ENCODE measurements around the gene UBR2. TPM values are rescaled to one million over a fixed set of nuclear protein-coding genes. Genes with fewer than 3 reads are reported as not detected.

UBR2 gene
- total and polyA plus RNA-seq, 2 of the 4 experiments (the other 2 are of a cell fraction), result 7.7 to 32.3 TPM

DNA sequence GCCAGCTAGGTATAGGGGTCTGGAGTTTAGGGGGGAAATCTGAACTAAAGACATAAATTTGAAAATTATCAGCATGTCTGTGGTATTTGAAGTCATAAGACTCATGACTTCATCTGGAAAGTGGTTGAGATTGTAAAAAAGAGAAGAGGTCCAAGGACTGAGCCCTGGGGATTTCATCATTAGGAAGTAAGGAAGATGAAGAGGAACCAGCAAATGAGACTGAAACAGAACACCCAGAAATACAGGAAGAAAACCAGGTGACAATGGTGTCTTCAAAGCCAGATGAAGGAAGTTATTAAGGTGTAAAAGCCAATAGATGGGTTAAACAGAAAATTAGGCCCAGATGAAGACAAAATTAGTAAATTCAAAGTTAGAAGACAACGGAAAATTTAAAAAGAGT is 49.1 kb upstream of the UBR2 start:
- dilution Hi-C loops (cut with HindIII; ENCODE audit: low sequenced_read_pairs, unreplicated experiment) (no loop called here), in situ Hi-C loops (cut with MboI; ENCODE audit: low sequenced_read_pairs) (no loop called here), intact Hi-C loops (cut with micrococcal nuclease) (no loop called here)
- no peak overlapping the region for H2BK15ac ChIP-seq (ENCODE audit: low read depth, low read length)
- no peak overlapping the region for H3K56ac ChIP-seq (ENCODE audit: extremely low read depth, insufficient read depth, low read length)
- H4K91ac ChIP-seq (ENCODE audit: insufficient read depth, low read depth, low read length), result no peak overlapping the region
- no peaks in the 10 kb centered on the region for H3K9me1 ChIP-seq (ENCODE audit: insufficient read depth, low read length)
- no peak overlapping the region for H2BK20ac ChIP-seq (ENCODE audit: low read depth, low read length)
- no peak overlapping the region for H4K5ac ChIP-seq (ENCODE audit: low read depth, low read length)
- H3K27me3 ChIP-seq (ENCODE audit: control insufficient read depth, insufficient read depth, low read length), result no peaks in the 10 kb centered on the region
- H2AK5ac ChIP-seq (ENCODE audit: low read depth, low read length), result no peak overlapping the region
- DNase-seq (no peak), ATAC-seq (ENCODE audit: low read depth) (no peak)
- H3K9me3 ChIP-seq (ENCODE audit: control insufficient read depth, insufficient read depth, low read length), result peaks cover under 1% of the 10 kb centered on the region
- ChIA-PET CTCF (no interaction called here), POLR2A (ENCODE audit: unreplicated experiment) (no interaction called here)
- no peak overlapping the region for H2BK120ac ChIP-seq (ENCODE audit: low read depth, low read length)
- no TSS peak for BruUV-seq (replicated peaks)
- no peak overlapping the region for H2BK5ac ChIP-seq (ENCODE audit: low read depth, low read length, poor library complexity, severe bottlenecking)
- H4K20me1 ChIP-seq (ENCODE audit: insufficient read depth, low read length), result no peaks in the 10 kb centered on the region
- TF ChIP-seq BHLHE40 (IDR thresholded peaks at IDR 0.05; ENCODE audit: low read depth, low read length) (no peak), FOS (IDR thresholded peaks at IDR 0.05; ENCODE audit: low read depth, low read length) (no peak), MAFK (IDR thresholded peaks at IDR 0.05; ENCODE audit: low read depth, low read length) (no peak), CHD1 (IDR thresholded peaks at IDR 0.05; ENCODE audit: low read depth, low read length) (no peak), SMC3 (IDR thresholded peaks at IDR 0.05; ENCODE audit: low read depth, low read length) (no peak), CEBPB (IDR thresholded peaks at IDR 0.05; ENCODE audit: low read depth, low read length) (no peak)
- TF ChIP-seq, protein P1, sequence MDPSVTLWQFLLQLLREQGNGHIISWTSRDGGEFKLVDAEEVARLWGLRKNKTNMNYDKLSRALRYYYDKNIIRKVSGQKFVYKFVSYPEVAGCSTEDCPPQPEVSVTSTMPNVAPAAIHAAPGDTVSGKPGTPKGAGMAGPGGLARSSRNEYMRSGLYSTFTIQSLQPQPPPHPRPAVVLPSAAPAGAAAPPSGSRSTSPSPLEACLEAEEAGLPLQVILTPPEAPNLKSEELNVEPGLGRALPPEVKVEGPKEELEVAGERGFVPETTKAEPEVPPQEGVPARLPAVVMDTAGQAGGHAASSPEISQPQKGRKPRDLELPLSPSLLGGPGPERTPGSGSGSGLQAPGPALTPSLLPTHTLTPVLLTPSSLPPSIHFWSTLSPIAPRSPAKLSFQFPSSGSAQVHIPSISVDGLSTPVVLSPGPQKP (IDR thresholded peaks at IDR 0.05; ENCODE audit: borderline replicate concordance, low read depth, low read length), result no peak
- TF ChIP-seq, protein P2, sequence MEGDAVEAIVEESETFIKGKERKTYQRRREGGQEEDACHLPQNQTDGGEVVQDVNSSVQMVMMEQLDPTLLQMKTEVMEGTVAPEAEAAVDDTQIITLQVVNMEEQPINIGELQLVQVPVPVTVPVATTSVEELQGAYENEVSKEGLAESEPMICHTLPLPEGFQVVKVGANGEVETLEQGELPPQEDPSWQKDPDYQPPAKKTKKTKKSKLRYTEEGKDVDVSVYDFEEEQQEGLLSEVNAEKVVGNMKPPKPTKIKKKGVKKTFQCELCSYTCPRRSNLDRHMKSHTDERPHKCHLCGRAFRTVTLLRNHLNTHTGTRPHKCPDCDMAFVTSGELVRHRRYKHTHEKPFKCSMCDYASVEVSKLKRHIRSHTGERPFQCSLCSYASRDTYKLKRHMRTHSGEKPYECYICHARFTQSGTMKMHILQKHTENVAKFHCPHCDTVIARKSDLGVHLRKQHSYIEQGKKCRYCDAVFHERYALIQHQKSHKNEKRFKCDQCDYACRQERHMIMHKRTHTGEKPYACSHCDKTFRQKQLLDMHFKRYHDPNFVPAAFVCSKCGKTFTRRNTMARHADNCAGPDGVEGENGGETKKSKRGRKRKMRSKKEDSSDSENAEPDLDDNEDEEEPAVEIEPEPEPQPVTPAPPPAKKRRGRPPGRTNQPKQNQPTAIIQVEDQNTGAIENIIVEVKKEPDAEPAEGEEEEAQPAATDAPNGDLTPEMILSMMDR (conservative IDR thresholded peaks at IDR 0.05; ENCODE audit: low read depth, low read length), result no peak
- H3K36me3 ChIP-seq (ENCODE audit: control insufficient read depth, insufficient read depth, low read length), result no peaks in the 10 kb centered on the region
- no peak overlapping the region for H3K23ac ChIP-seq (ENCODE audit: low read depth, low read length)
- H2AK9ac ChIP-seq (replicated peaks; ENCODE audit: low read depth, low read length, poor library complexity), result no peak overlapping the region
- H3K4me2 ChIP-seq (ENCODE audit: low read depth, low read length), result no peak overlapping the region
- H3K79me1 ChIP-seq (ENCODE audit: low read depth in 1 of 2, low read length in 2 of 2), result no peaks in the 10 kb centered on the region
- H2AFZ ChIP-seq (replicated peaks; ENCODE audit: low read length, poor library complexity), result no peak overlapping the region
- H3K9ac ChIP-seq (ENCODE audit: low read depth, low read length), result no peak overlapping the region
- WGBS, 2 experiments (ENCODE audit: extremely low coverage in 2 of 2, insufficient read length in 1 of 2), result no CpG with 5 or more reads among the region's 1 CpG
- H3K4me1 ChIP-seq (ENCODE audit: control insufficient read depth, insufficient read depth, low read length), result peaks cover 4% of the 10 kb centered on the region
- no peak overlapping the region for H3K27ac ChIP-seq (ENCODE audit: insufficient read depth, low read length)
- H3K18ac ChIP-seq (ENCODE audit: low read depth, low read length), result no peak overlapping the region
- H3K4ac ChIP-seq (ENCODE audit: low read depth, low read length), result no peak overlapping the region
- no peak overlapping the region for H4K8ac ChIP-seq (ENCODE audit: low read depth in 2 of 2, low read length in 2 of 2)
- H3K4me3 ChIP-seq (ENCODE audit: insufficient read depth, low read depth, low read length), result no peak overlapping the region
- no peak overlapping the region for H3K14ac ChIP-seq (replicated peaks; ENCODE audit: low read depth, low read length)
